ENCODE measurements around the gene GPLD1. TPM values are rescaled to one million over a fixed set of nuclear protein-coding genes. Genes with fewer than 3 reads are reported as not detected.
"Not testable (repeated sequence)": the region's sequence is repeated elsewhere in the genome, so short reads cannot be mapped to it uniquely, and the experiment has no call there.

GPLD1 gene
- total RNA-seq, 6 experiments from 2014 or later: 19.9 to 53.0 (median 38.9) TPM

- H3K4me1 ChIP-seq: peaks cover 0 to 8% (median 0%) of the 10 kb centered on the region in 4 donors
- DNase-seq (no peak), ATAC-seq (no peak)
- no peaks in the 10 kb centered on the region for H3K9me3 ChIP-seq
- intact Hi-C loops (cut with DNase I): loop anchor here (5.0 to 10.0 kb wide), 2 partner anchors 97 to 105 kb away; no protein-coding TSS in a partner anchor
- no peaks in the 10 kb centered on the region for H3K27me3 ChIP-seq
- H3K36me3 ChIP-seq: no peaks in the 10 kb centered on the region
- no peak for TF ChIP-seq CTCF (IDR thresholded peaks at IDR 0.05)
- H3K4me3 ChIP-seq: no peak overlapping the region
- no peak overlapping the region for H3K27ac ChIP-seq
- 77% methylated on average over 2 of the region's 2 CpGs for WGBS (ENCODE audit: insufficient coverage, low coverage, low lambda C conversion rate, missing lambda C conversion rate)
Observed at GRCh38 chr6:24391756-24392405, 97.5 kb downstream of the GPLD1 start.

- DNase-seq (no peak), ATAC-seq (no peak)
- TF ChIP-seq CTCF (IDR thresholded peaks at IDR 0.05) (no peak), POLR2A (IDR thresholded peaks at IDR 0.05) (no peak)
- intact Hi-C loops (cut with DNase I): loop anchor here (5.0 to 10.0 kb wide), 2 partner anchors 96 to 104 kb away; no protein-coding TSS in a partner anchor
- Histone ChIP-seq H3K27me3 (no peaks in the 10 kb centered on the region), H3K36me3 (no peaks in the 10 kb centered on the region), H3K9me3 (no peaks in the 10 kb centered on the region), H3K4me1 (peaks cover 0 to 8% (median 0%) of the 10 kb centered on the region in 4 donors), H3K4me3 (no peak overlapping the region), H3K27ac (no peak overlapping the region)
- WGBS (ENCODE audit: insufficient coverage, low coverage, low lambda C conversion rate, missing lambda C conversion rate): 57% methylated on average over 2 of the region's 2 CpGs
Observed at GRCh38 chr6:24391208-24391607, 98.2 kb downstream of the GPLD1 start.

DNA sequence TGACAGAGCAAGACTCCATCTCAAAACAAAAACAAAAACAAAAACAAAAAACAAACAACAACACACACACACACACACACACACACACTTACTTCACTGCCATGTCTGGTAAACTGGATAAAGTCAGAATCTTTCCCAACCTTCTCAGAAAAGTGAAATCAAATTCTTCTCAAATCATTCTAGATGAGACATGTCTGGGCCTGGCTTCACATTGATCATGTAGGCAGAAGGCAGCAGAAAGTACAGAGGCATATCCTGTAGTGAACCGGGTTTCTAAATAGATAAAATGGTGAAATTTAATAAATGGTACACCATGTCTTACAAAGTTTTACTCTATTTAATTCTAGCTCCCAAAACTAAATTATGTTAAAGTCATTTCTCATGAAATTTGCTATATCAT is 101.6 kb downstream of the GPLD1 start:
- Histone ChIP-seq H3K9me3 (no peaks in the 10 kb centered on the region), H3K27me3 (no peaks in the 10 kb centered on the region), H3K4me3 (no peak overlapping the region), H3K4me1 (peaks cover 0 to 18% (median 0%) of the 10 kb centered on the region in 4 donors), H3K27ac (no peak overlapping the region), H3K36me3 (no peaks in the 10 kb centered on the region)
- 61% methylated on average over 1 of the region's 1 CpG for WGBS (ENCODE audit: insufficient coverage, low coverage, low lambda C conversion rate, missing lambda C conversion rate)
- TF ChIP-seq POLR2A (IDR thresholded peaks at IDR 0.05) (no peak), CTCF (IDR thresholded peaks at IDR 0.05) (no peak)
- no peak for ATAC-seq
- intact Hi-C loops (cut with DNase I): no loop called here
- no peak for DNase-seq

DNA sequence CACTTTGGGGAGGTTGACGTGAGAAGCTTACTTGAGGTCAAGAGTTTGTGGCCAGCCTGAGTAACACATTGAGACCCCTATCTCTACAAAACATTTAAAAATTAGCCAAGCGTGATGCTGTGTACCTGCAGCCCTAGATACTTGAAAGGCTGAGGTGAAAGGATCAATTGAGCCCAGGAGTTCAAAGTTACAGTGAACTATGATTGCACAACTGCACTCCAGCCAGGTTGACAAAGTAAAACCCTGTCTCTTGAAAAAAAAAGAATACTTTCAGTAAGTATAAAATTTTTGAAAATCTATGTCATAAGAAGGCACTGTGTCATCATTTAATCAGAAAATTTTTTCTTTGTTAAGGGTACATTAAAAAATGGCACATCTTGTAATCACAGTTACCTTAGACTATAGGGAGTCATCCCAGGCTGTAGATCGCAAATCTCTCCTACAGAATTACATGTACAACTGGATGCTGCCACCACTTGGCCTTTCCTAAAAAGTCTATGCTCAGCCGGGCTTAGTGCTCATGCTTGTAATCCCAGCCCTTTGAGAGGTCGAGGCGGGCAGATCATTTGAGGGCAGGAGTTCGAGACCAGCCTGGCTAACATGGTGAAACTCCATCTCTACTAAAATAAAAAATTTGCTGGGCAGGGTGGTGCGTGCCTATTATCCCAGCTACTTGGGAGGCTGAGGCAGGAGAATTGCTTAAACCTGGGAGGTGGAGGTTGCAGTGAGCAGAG is 103.7 kb downstream of the GPLD1 start:
- H3K4me1 ChIP-seq: peaks cover 0 to 18% (median 0%) of the 10 kb centered on the region in 4 donors
- H3K4me3 ChIP-seq: no peak overlapping the region
- peak in 1 of 3 donors; percentile 48 for DNase-seq
- ATAC-seq: peak; percentile 64 to 81 (median 78)
- H3K27ac ChIP-seq: peak overlapping the region in 1 of 3 donors; percentile 45
- H3K27me3 ChIP-seq: no peaks in the 10 kb centered on the region
- no peak for TF ChIP-seq POLR2A (IDR thresholded peaks at IDR 0.05)
- TF ChIP-seq CTCF (IDR thresholded peaks at IDR 0.05): no peak
- 31% methylated on average over 7 of the region's 8 CpGs for WGBS (ENCODE audit: insufficient coverage, low coverage, low lambda C conversion rate, missing lambda C conversion rate)
- intact Hi-C loops (cut with DNase I): no loop called here
- H3K9me3 ChIP-seq: no peaks in the 10 kb centered on the region
- H3K36me3 ChIP-seq: no peaks in the 10 kb centered on the region

GRCh38 chr6:24384369-24385130 is 104.8 kb downstream of the GPLD1 start:
- H3K4me3 ChIP-seq; H3K9me3 ChIP-seq; DNase-seq; ATAC-seq; H3K27me3 ChIP-seq; intact Hi-C loops (cut with DNase I); H3K36me3 ChIP-seq; H3K27ac ChIP-seq: not testable (repeated sequence)
- peaks cover 0 to 18% (median 0%) of the 10 kb centered on the region in 4 donors for H3K4me1 ChIP-seq
- 90% methylated on average over 5 of the region's 5 CpGs for WGBS (ENCODE audit: insufficient coverage, low coverage, low lambda C conversion rate, missing lambda C conversion rate)

DNA sequence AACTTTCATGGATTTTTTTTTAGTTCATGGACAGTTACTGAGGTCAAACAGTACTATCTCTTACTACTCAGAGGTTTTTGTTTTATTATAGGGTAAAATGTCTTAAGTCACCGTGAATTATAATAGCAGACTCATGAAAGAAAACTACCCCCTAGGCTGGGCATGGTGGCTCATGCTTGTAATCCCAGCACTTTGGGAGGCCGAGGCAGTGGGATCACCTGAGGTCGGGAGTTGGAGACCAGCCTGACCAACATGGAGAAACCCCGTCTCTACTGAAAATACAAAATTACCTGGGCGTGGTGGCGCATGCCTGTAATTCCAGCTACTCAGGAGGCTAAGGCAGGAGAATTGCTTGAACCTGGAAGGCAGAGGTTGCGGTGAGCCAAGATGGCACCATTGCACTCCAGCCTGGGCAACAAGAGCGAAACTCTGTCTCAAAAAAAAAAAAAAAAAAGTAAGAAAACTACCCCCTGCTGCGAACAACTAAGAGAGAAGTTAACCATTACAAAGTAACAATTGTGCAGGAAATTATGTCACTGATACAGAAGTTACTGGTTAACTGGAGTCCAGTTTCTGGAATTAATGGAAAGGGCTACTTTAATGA is 106.4 kb downstream of the GPLD1 start:
- H3K27me3 ChIP-seq; H3K9me3 ChIP-seq; H3K36me3 ChIP-seq; intact Hi-C loops (cut with DNase I); DNase-seq: not testable (repeated sequence)
- peak in 3 of 4 donors; percentile 45 to 80 (median 65) for ATAC-seq
- H3K4me3 ChIP-seq: peak overlapping the region in 2 of 3 donors; percentile 27
- peaks cover 0 to 11% (median 0%) of the 10 kb centered on the region in 4 donors for H3K4me1 ChIP-seq
- peak overlapping the region in 2 of 3 donors; percentile 43 to 56 for H3K27ac ChIP-seq
- 64% methylated on average over 8 of the region's 9 CpGs for WGBS (ENCODE audit: insufficient coverage, low coverage, low lambda C conversion rate, missing lambda C conversion rate)

Data from right lobe of liver (tissue), 6 donors.